Gastroesophageal sphincter (tissue), 3 donors: Measurements from ENCODE around the gene ADAM10.

Experiments
- CTCF ChIP-seq, 4 experiments: fragments of 200-600 bp in 2 of 4; fragments of 450-650 bp in 2 of 4; sonication (generic) in 1 of 4; IDR thresholded peaks; one replicate each; pipeline ENCODE4 v1.5.1; 2017 to 2019; ENCODE audit warnings: antibody characterized with exemption in 4 of 4, mild to moderate bottlenecking in 2 of 4, moderate library complexity in 2 of 4
- EP300 ChIP-seq: sonication (generic); formaldehyde crosslinking; IDR thresholded peaks from one replicate; pipeline ENCODE4 v1.6.1; 2017; ENCODE audit warnings: antibody characterized with exemption, mild to moderate bottlenecking
- POLR2A ChIP-seq, 2 donors: fragments of 450-650 bp; IDR thresholded peaks; one replicate each; pipeline ENCODE4 v1.6.1; 2017; ENCODE audit warnings: antibody characterized with exemption in 2 of 2, mild to moderate bottlenecking in 2 of 2, moderate library complexity in 1 of 2
- POLR2AphosphoS5 ChIP-seq: sonication (generic); formaldehyde crosslinking; IDR thresholded peaks from one replicate; pipeline ENCODE4 v1.6.1; 2017; ENCODE audit warnings: antibody characterized with exemption

- TF ChIP-seq POLR2A (IDR thresholded peaks at IDR 0.05) (no peak), CTCF (IDR thresholded peaks at IDR 0.05) (no peak), POLR2AphosphoS5 (no peak), EP300 (no peak)
These were observed 32.1 kb downstream of the ADAM10 start for GRCh38 chr15:58717357-58717756.
